ENCODE results near the gene ZNF586.

Gene ZNF586

DNA sequence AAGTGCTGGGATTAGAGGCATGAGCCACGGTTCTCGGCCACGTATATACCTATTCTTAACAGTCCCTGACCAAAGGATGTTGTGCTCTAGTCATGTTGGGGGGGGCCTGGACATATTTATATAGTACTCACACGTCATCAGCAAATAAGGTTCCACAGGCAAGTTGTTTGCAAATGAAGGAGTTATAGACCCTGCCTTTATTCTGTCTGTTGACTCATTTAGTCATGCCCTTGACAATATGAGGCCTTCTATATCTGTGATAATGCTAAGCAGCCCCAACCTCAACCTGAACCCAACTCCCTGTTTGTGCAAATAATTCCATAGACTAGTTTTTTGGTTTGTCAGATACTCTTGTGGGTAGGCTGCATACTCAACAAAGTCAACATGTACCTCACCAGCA, 8.9 kb downstream of the ZNF586 start:
- Histone ChIP-seq H3K27ac (ENCODE audit: poor library complexity, severe bottlenecking) (no peak overlapping the region), H3K27me3 (ENCODE audit: insufficient read depth, poor library complexity, severe bottlenecking) (no peaks in the 10 kb centered on the region), H3K36me3 (ENCODE audit: low read depth) (peaks cover 86% of the 10 kb centered on the region), H3K9me3 (ENCODE audit: severe bottlenecking) (peaks cover 8% of the 10 kb centered on the region), H3K4me3 (ENCODE audit: severe bottlenecking) (no peak overlapping the region), H3K4me1 (ENCODE audit: insufficient read depth, poor library complexity, severe bottlenecking) (no peaks in the 10 kb centered on the region)
- TF ChIP-seq CTCF (IDR thresholded peaks at IDR 0.05; ENCODE audit: poor library complexity, severe bottlenecking): no peak
- ATAC-seq (ENCODE audit: low read depth) (no peak), DNase-seq (ENCODE audit: low spot score) (no peak)

- H3K36me3 ChIP-seq (ENCODE audit: low read depth): peaks cover 76% of the 10 kb centered on the region
- H3K27ac ChIP-seq (ENCODE audit: poor library complexity, severe bottlenecking): no peak overlapping the region
- H3K4me1 ChIP-seq (ENCODE audit: insufficient read depth, poor library complexity, severe bottlenecking): no peaks in the 10 kb centered on the region
- no peaks in the 10 kb centered on the region for H3K27me3 ChIP-seq (ENCODE audit: insufficient read depth, poor library complexity, severe bottlenecking)
- DNase-seq (ENCODE audit: low spot score) (no peak), ATAC-seq (ENCODE audit: low read depth) (no peak)
- H3K9me3 ChIP-seq (ENCODE audit: severe bottlenecking): peaks cover 8% of the 10 kb centered on the region
- H3K4me3 ChIP-seq (ENCODE audit: severe bottlenecking): no peak overlapping the region
- TF ChIP-seq CTCF (IDR thresholded peaks at IDR 0.05; ENCODE audit: poor library complexity, severe bottlenecking): no peak
These were observed 9.9 kb downstream of the ZNF586 start for GRCh38 chr19:57779220-57779845.

DNA sequence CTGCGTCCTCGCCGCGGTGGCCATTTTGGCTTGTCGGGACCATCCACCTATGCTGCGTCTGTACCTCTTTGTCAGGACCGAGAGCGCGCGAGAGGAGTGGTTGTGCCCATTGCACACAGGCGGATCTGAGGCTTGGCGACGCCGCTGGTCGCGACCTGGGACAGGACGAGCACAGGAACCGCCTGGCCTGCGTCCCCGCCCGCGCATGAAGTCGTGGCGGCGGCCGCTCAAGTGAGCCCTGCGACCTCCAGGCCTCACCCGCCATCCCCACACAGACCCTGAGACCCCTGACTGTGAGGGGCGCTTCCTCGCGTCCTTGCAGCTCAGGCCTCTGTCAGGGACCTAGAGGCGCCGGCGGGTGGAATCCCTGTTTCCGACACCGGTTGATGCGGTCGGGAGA, 16.8 kb downstream of the ZNF586 start:
- ATAC-seq (ENCODE audit: low read depth) (no peak), DNase-seq (ENCODE audit: low spot score) (no peak)
- Histone ChIP-seq H3K27me3 (ENCODE audit: insufficient read depth, poor library complexity, severe bottlenecking) (no peaks in the 10 kb centered on the region), H3K4me1 (ENCODE audit: insufficient read depth, poor library complexity, severe bottlenecking) (no peaks in the 10 kb centered on the region), H3K36me3 (ENCODE audit: low read depth) (peaks cover 44% of the 10 kb centered on the region), H3K9me3 (ENCODE audit: severe bottlenecking) (no peaks in the 10 kb centered on the region), H3K4me3 (ENCODE audit: severe bottlenecking) (no peak overlapping the region), H3K27ac (ENCODE audit: poor library complexity, severe bottlenecking) (no peak overlapping the region)
- TF ChIP-seq CTCF (IDR thresholded peaks at IDR 0.05; ENCODE audit: poor library complexity, severe bottlenecking): no peak

- no peaks in the 10 kb centered on the region for H3K27me3 ChIP-seq (ENCODE audit: insufficient read depth, poor library complexity, severe bottlenecking)
- H3K9me3 ChIP-seq (ENCODE audit: severe bottlenecking): no peaks in the 10 kb centered on the region
- no peaks in the 10 kb centered on the region for H3K4me1 ChIP-seq (ENCODE audit: insufficient read depth, poor library complexity, severe bottlenecking)
- ATAC-seq (ENCODE audit: low read depth): no peak
- H3K36me3 ChIP-seq (ENCODE audit: low read depth): peaks cover 40% of the 10 kb centered on the region
- no peak overlapping the region for H3K27ac ChIP-seq (ENCODE audit: poor library complexity, severe bottlenecking)
- no peak for DNase-seq (ENCODE audit: low spot score)
- no peak overlapping the region for H3K4me3 ChIP-seq (ENCODE audit: severe bottlenecking)
- TF ChIP-seq CTCF (IDR thresholded peaks at IDR 0.05; ENCODE audit: poor library complexity, severe bottlenecking): no peak
These were observed 17.4 kb downstream of the ZNF586 start for GRCh38 chr19:57786906-57787305.

GRCh38 chr19:57788114-57788692, 18.7 kb downstream of the ZNF586 start:
- Histone ChIP-seq H3K36me3 (ENCODE audit: low read depth) (peaks cover 38% of the 10 kb centered on the region), H3K9me3 (ENCODE audit: severe bottlenecking) (no peaks in the 10 kb centered on the region), H3K27ac (ENCODE audit: poor library complexity, severe bottlenecking) (no peak overlapping the region), H3K4me1 (ENCODE audit: insufficient read depth, poor library complexity, severe bottlenecking) (peaks cover 6% of the 10 kb centered on the region), H3K27me3 (ENCODE audit: insufficient read depth, poor library complexity, severe bottlenecking) (no peaks in the 10 kb centered on the region), H3K4me3 (ENCODE audit: severe bottlenecking) (no peak overlapping the region)
- DNase-seq (ENCODE audit: low spot score) (no peak), ATAC-seq (ENCODE audit: low read depth) (no peak)
- TF ChIP-seq CTCF (IDR thresholded peaks at IDR 0.05; ENCODE audit: poor library complexity, severe bottlenecking): no peak

Measured in RWPE2 (cell line).